ENCODE data around the gene FAM111A.
A peak's percentile ranks its signal among the peaks of the same experiment; 100 is the strongest.
"Not testable (repeated sequence)": the region's sequence is repeated elsewhere in the genome, so short reads cannot be mapped to it uniquely, and the experiment has no call there.

Gene FAM111A

DNA sequence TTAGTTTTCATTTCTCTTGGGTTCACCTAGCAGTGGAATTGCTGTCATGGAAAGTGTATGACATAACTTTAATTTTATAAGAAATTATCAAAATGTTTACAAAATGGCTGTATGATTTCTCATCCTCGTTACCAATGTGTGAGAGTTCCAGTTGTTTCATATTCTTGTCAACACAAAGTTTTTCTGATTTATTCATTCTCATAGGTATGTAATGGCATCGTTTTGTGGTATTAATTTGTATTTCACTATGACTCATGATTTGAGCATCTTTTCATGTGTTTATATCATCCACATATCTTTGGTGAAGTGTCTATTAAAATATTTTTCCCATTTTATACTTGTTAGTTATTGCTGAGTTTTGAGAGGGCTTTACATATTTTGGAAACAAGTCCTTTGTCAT lies 30.2 kb upstream of the FAM111A start:
- Histone ChIP-seq H3K4me3 (ENCODE audit: low read depth in 1 of 2, low read length in 2 of 2) (no peak overlapping the region), H3K9me3 (ENCODE audit: control insufficient read depth in 1 of 2, low read length in 2 of 2) (peaks cover 2 to 3% of the 10 kb centered on the region in 2 donors), H3K4me1 (ENCODE audit: control insufficient read depth in 1 of 2, insufficient read depth in 2 of 2, low read length in 2 of 2) (no peaks in the 10 kb centered on the region), H3K27me3 (ENCODE audit: low read depth, low read length) (no peaks in the 10 kb centered on the region), H3K27ac (ENCODE audit: low read length) (no peak overlapping the region), H3K36me3 (ENCODE audit: control insufficient read depth in 1 of 2, insufficient read depth in 2 of 2, low read length in 2 of 2) (no peaks in the 10 kb centered on the region)

GRCh38 chr11:59114344-59114743 lies 28.3 kb upstream of the FAM111A start:
- Histone ChIP-seq H3K27ac (ENCODE audit: low read length) (no peak overlapping the region), H3K4me3 (ENCODE audit: low read depth in 1 of 2, low read length in 2 of 2) (no peak overlapping the region), H3K36me3 (ENCODE audit: control insufficient read depth in 1 of 2, insufficient read depth in 2 of 2, low read length in 2 of 2) (no peaks in the 10 kb centered on the region), H3K4me1 (ENCODE audit: control insufficient read depth in 1 of 2, insufficient read depth in 2 of 2, low read length in 2 of 2) (no peaks in the 10 kb centered on the region), H3K9me3 (ENCODE audit: control insufficient read depth in 1 of 2, low read length in 2 of 2) (peaks cover 19% of the 10 kb centered on the region in 2 donors), H3K27me3 (ENCODE audit: low read depth, low read length) (no peaks in the 10 kb centered on the region)

DNA sequence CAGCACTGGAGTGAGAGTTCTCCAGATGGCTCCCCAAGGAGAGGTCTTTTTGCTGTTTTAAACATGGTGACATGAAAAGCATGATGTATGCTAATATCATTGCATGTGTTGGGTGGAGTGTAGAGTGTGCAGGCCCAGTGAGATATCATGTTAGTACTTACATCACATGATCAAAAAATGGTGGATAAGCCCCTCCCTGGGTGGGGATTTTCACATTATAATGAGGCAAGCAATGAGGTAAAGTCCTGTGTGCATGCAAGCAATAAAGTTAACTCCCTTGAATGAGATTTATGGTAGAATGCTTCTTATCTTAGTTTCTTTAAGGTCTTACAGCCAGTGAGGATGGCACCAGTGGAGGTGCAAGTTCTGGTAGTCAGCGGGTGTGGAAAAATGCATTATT lies 27.1 kb upstream of the FAM111A start:
- no peaks in the 10 kb centered on the region for H3K4me1 ChIP-seq (ENCODE audit: control insufficient read depth in 1 of 2, insufficient read depth in 2 of 2, low read length in 2 of 2)
- H3K36me3 ChIP-seq (ENCODE audit: control insufficient read depth in 1 of 2, insufficient read depth in 2 of 2, low read length in 2 of 2), result no peaks in the 10 kb centered on the region
- no peak overlapping the region for H3K27ac ChIP-seq (ENCODE audit: low read length)
- H3K9me3 ChIP-seq (ENCODE audit: control insufficient read depth in 1 of 2, low read length in 2 of 2), result peaks cover 19 to 21% of the 10 kb centered on the region in 2 donors
- H3K27me3 ChIP-seq (ENCODE audit: low read depth, low read length), result no peaks in the 10 kb centered on the region
- no peak overlapping the region for H3K4me3 ChIP-seq (ENCODE audit: low read depth in 1 of 2, low read length in 2 of 2)

DNA sequence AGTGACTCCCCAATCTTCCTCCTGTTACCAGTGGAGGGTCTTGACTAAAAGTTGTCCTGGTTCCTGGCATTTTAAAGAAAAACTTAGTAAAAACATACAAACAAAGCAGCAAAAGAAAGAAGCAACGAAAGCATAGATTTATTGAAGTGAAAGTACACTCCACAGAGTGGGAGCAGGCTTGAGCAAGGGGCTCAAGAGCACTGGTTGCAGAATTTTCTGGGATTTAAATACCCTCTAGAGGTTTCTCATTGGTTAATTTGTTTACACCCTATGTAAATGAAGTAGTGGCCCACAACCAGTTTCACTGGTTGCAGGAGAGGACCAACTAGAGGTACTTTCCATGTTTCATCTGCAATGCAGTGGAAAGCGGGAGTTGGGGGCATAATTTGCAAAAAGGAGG lies 24.9 kb upstream of the FAM111A start:
- peaks cover 19 to 21% of the 10 kb centered on the region in 2 donors for H3K9me3 ChIP-seq (ENCODE audit: control insufficient read depth in 1 of 2, low read length in 2 of 2)
- no peak overlapping the region for H3K27ac ChIP-seq (ENCODE audit: low read length)
- no peaks in the 10 kb centered on the region for H3K27me3 ChIP-seq (ENCODE audit: low read depth, low read length)
- H3K4me1 ChIP-seq (ENCODE audit: control insufficient read depth in 1 of 2, insufficient read depth in 2 of 2, low read length in 2 of 2), result no peaks in the 10 kb centered on the region
- H3K4me3 ChIP-seq (ENCODE audit: low read depth in 1 of 2, low read length in 2 of 2), result no peak overlapping the region
- no peaks in the 10 kb centered on the region for H3K36me3 ChIP-seq (ENCODE audit: control insufficient read depth in 1 of 2, insufficient read depth in 2 of 2, low read length in 2 of 2)

DNA sequence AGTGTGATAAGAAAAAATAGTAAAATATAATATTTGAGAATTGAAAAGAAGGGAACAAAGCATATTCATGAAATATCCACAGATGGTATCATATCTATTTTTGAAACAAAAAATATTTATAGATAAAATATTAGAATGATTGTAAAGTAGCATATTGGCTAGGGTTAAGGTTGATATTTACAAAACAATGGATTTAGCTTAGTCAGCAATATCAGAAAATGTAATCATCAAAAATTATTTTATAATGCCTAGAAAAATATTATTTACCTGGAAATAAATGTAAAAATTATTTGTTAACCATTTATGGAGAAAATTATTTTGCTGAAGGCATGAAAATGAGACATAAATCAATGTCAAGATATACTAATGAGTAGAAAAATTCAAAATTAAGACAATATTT lies 22.8 kb upstream of the FAM111A start:
- Histone ChIP-seq H3K27ac (ENCODE audit: low read length) (no peak overlapping the region), H3K9me3 (ENCODE audit: control insufficient read depth in 1 of 2, low read length in 2 of 2) (peaks cover 19 to 21% of the 10 kb centered on the region in 2 donors), H3K4me1 (ENCODE audit: control insufficient read depth in 1 of 2, insufficient read depth in 2 of 2, low read length in 2 of 2) (no peaks in the 10 kb centered on the region), H3K27me3 (ENCODE audit: low read depth, low read length) (no peaks in the 10 kb centered on the region), H3K4me3 (ENCODE audit: low read depth in 1 of 2, low read length in 2 of 2) (no peak overlapping the region), H3K36me3 (ENCODE audit: control insufficient read depth in 1 of 2, insufficient read depth in 2 of 2, low read length in 2 of 2) (no peaks in the 10 kb centered on the region)

GRCh38 chr11:59135648-59136461 lies 6.8 kb upstream of the FAM111A start:
- Histone ChIP-seq H3K4me1 (ENCODE audit: control insufficient read depth in 1 of 2, insufficient read depth in 2 of 2, low read length in 2 of 2) (no peaks in the 10 kb centered on the region), H3K27ac (ENCODE audit: low read length) (no peak overlapping the region), H3K4me3 (ENCODE audit: low read depth in 1 of 2, low read length in 2 of 2) (no peak overlapping the region), H3K36me3 (ENCODE audit: control insufficient read depth in 1 of 2, insufficient read depth in 2 of 2, low read length in 2 of 2) (peaks cover 0 to 29% of the 10 kb centered on the region in 2 donors), H3K9me3 (ENCODE audit: control insufficient read depth in 1 of 2, low read length in 2 of 2) (peaks cover 0 to 4% of the 10 kb centered on the region in 2 donors), H3K27me3 (ENCODE audit: low read depth, low read length) (no peaks in the 10 kb centered on the region)

GRCh38 chr11:59136551-59136950 lies 6.1 kb upstream of the FAM111A start:
- not testable (repeated sequence) for H3K4me3 ChIP-seq (ENCODE audit: low read depth in 1 of 2, low read length in 2 of 2); H3K9me3 ChIP-seq (ENCODE audit: control insufficient read depth in 1 of 2, low read length in 2 of 2); H3K27me3 ChIP-seq (ENCODE audit: low read depth, low read length); H3K27ac ChIP-seq (ENCODE audit: low read length); H3K4me1 ChIP-seq (ENCODE audit: control insufficient read depth in 1 of 2, insufficient read depth in 2 of 2, low read length in 2 of 2)
- H3K36me3 ChIP-seq (ENCODE audit: control insufficient read depth in 1 of 2, insufficient read depth in 2 of 2, low read length in 2 of 2), result peaks cover 0 to 29% of the 10 kb centered on the region in 2 donors

DNA sequence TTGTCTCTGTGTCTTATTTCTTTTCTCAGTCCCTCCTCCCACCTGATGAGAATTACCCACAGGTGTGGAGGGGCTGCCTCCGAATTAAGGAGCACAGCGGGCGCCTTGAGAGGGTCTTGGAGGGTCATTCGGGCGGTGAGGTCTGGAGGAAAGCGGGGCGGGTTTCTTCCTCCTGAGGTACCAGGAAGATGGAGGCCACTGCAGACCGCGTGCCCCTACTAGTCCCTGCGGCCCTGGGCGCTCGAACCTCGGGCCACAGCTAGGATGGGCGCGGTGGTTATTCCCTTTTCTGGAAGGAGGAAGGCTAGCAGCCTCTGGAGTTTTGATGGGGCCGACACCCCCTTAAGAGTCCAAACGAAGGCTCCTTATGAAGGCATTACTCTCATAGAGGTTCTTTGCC lies 5.5 kb upstream of the FAM111A start:
- Histone ChIP-seq H3K9me3 (ENCODE audit: control insufficient read depth in 1 of 2, low read length in 2 of 2) (no peaks in the 10 kb centered on the region), H3K36me3 (ENCODE audit: control insufficient read depth in 1 of 2, insufficient read depth in 2 of 2, low read length in 2 of 2) (peaks cover 0 to 29% of the 10 kb centered on the region in 2 donors), H3K27ac (ENCODE audit: low read length) (no peak overlapping the region), H3K4me3 (ENCODE audit: low read depth in 1 of 2, low read length in 2 of 2) (no peak overlapping the region), H3K4me1 (ENCODE audit: control insufficient read depth in 1 of 2, insufficient read depth in 2 of 2, low read length in 2 of 2) (no peaks in the 10 kb centered on the region), H3K27me3 (ENCODE audit: low read depth, low read length) (no peaks in the 10 kb centered on the region)

DNA sequence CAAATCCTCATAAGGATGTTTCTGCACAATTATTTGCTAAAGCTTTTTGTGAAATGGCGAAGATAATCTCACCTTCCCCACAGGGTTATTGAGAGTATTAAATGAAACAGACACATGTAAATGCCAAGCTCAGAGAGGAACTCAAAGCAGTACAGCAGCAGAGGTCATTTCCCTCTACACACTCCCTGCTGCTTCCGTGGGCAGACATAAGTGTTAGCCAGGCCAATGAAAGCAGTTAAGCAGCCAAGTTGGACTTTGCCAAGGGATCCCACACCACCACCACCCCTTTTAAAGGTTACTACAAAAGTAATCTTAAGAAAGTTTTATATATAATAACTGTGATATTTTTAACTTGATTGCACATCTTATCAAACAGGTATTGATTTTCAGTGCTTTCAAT lies 4.0 kb upstream of the FAM111A start:
- Histone ChIP-seq H3K4me3 (ENCODE audit: low read depth in 1 of 2, low read length in 2 of 2) (no peak overlapping the region), H3K4me1 (ENCODE audit: control insufficient read depth in 1 of 2, insufficient read depth in 2 of 2, low read length in 2 of 2) (peaks cover 0 to 3% of the 10 kb centered on the region in 2 donors), H3K27me3 (ENCODE audit: low read depth, low read length) (no peaks in the 10 kb centered on the region), H3K9me3 (ENCODE audit: control insufficient read depth in 1 of 2, low read length in 2 of 2) (no peaks in the 10 kb centered on the region), H3K36me3 (ENCODE audit: control insufficient read depth in 1 of 2, insufficient read depth in 2 of 2, low read length in 2 of 2) (peaks cover 0 to 22% of the 10 kb centered on the region in 2 donors), H3K27ac (ENCODE audit: low read length) (no peak overlapping the region)

GRCh38 chr11:59141191-59141590 lies 1.5 kb upstream of the FAM111A start:
- Histone ChIP-seq H3K9me3 (ENCODE audit: control insufficient read depth in 1 of 2, low read length in 2 of 2) (no peaks in the 10 kb centered on the region), H3K4me3 (ENCODE audit: low read depth in 1 of 2, low read length in 2 of 2) (no peak overlapping the region), H3K27me3 (ENCODE audit: low read depth, low read length) (no peaks in the 10 kb centered on the region), H3K27ac (ENCODE audit: low read length) (no peak overlapping the region), H3K4me1 (ENCODE audit: control insufficient read depth in 1 of 2, insufficient read depth in 2 of 2, low read length in 2 of 2) (peaks cover 9 to 17% of the 10 kb centered on the region in 2 donors), H3K36me3 (ENCODE audit: control insufficient read depth in 1 of 2, insufficient read depth in 2 of 2, low read length in 2 of 2) (peaks cover 0 to 13% of the 10 kb centered on the region in 2 donors)

GRCh38 chr11:59141673-59142460 lies 789 bp upstream of the FAM111A start:
- Histone ChIP-seq H3K27ac (ENCODE audit: low read length) (peak overlapping the region; percentile 90), H3K9me3 (ENCODE audit: control insufficient read depth in 1 of 2, low read length in 2 of 2) (no peaks in the 10 kb centered on the region), H3K4me3 (ENCODE audit: low read depth in 1 of 2, low read length in 2 of 2) (peak overlapping the region; percentile 87 to 89), H3K4me1 (ENCODE audit: control insufficient read depth in 1 of 2, insufficient read depth in 2 of 2, low read length in 2 of 2) (peaks cover 9 to 17% of the 10 kb centered on the region in 2 donors), H3K27me3 (ENCODE audit: low read depth, low read length) (no peaks in the 10 kb centered on the region), H3K36me3 (ENCODE audit: control insufficient read depth in 1 of 2, insufficient read depth in 2 of 2, low read length in 2 of 2) (peaks cover 0 to 13% of the 10 kb centered on the region in 2 donors)
